ENCODE measurements around the gene PRMT6. TPM values are rescaled to one million over a fixed set of nuclear protein-coding genes. Genes with fewer than 3 reads are reported as not detected.
"Not testable (repeated sequence)": the region's sequence is repeated elsewhere in the genome, so short reads cannot be mapped to it uniquely, and the experiment has no call there.

The PRMT6 gene
- total and polyA plus RNA-seq, 11 donors: 2.8 to 9.0 (median 4.2) TPM

- intact Hi-C loops (cut with DNase I): loop anchor here in 1 of 10 donors (5.0 kb wide), 1 partner anchor 45 kb away; no protein-coding TSS in a partner anchor
- DNase-seq: no peak
- H3K36me3 ChIP-seq: no peaks in the 10 kb centered on the region
- H3K4me3 ChIP-seq: no peak overlapping the region
- no peaks in the 10 kb centered on the region for H3K9me3 ChIP-seq
- ATAC-seq: no peak
- H3K27me3 ChIP-seq: no peaks in the 10 kb centered on the region
- no peak overlapping the region for H3K27ac ChIP-seq
- WGBS, 4 donors: 76 to 81% (median 79%) methylated on average over 5 of the region's 5 CpGs
- no peaks in the 10 kb centered on the region for H3K4me1 ChIP-seq
- TF ChIP-seq, protein P1, sequence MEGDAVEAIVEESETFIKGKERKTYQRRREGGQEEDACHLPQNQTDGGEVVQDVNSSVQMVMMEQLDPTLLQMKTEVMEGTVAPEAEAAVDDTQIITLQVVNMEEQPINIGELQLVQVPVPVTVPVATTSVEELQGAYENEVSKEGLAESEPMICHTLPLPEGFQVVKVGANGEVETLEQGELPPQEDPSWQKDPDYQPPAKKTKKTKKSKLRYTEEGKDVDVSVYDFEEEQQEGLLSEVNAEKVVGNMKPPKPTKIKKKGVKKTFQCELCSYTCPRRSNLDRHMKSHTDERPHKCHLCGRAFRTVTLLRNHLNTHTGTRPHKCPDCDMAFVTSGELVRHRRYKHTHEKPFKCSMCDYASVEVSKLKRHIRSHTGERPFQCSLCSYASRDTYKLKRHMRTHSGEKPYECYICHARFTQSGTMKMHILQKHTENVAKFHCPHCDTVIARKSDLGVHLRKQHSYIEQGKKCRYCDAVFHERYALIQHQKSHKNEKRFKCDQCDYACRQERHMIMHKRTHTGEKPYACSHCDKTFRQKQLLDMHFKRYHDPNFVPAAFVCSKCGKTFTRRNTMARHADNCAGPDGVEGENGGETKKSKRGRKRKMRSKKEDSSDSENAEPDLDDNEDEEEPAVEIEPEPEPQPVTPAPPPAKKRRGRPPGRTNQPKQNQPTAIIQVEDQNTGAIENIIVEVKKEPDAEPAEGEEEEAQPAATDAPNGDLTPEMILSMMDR (IDR thresholded peaks at IDR 0.05): no peak
- TF ChIP-seq POLR2A (IDR thresholded peaks at IDR 0.05): no peak
These were observed 20.4 kb downstream of the PRMT6 start for GRCh38 chr1:107076841-107077240.

- WGBS, 4 donors: 20 to 42% (median 31%) methylated on average over 1 of the region's 1 CpG
- intact Hi-C loops (cut with DNase I): loop anchor here in 1 of 10 donors (5.0 kb wide), 1 partner anchor 47 kb away; no protein-coding TSS in a partner anchor
- ATAC-seq (no peak), DNase-seq (no peak)
- Histone ChIP-seq H3K36me3 (no peaks in the 10 kb centered on the region), H3K27ac (no peak overlapping the region), H3K4me3 (no peak overlapping the region), H3K9me3 (peaks cover 0 to 12% (median 0%) of the 10 kb centered on the region in 12 donors), H3K4me1 (no peaks in the 10 kb centered on the region), H3K27me3 (no peaks in the 10 kb centered on the region)
- TF ChIP-seq, protein P1 (IDR thresholded peaks at IDR 0.05): no peak
- no peak for TF ChIP-seq POLR2A (IDR thresholded peaks at IDR 0.05)
These were observed 22.8 kb downstream of the PRMT6 start for GRCh38 chr1:107079249-107079648.

DNA sequence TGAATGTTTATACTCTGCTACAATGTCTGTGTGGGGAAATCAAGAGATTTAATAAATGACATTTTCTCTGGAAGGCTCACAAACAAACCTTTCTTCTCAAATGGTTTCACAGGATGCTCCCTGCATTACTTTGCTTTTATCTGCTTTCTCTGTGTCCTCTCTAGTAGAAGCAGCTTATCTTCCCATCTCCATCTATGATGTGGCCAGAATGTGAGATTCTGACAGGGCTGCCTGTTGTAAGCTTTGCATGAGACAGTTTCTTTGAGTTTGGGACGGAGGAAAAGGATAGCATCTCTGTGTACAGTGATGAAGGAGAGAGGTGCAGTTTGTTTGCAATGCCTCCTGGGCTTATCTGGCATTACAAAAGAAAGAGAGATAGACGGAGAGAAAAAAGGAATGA lies 24.6 kb downstream of the PRMT6 start:
- ATAC-seq: no peak
- Histone ChIP-seq H3K36me3 (no peaks in the 10 kb centered on the region), H3K4me1 (no peaks in the 10 kb centered on the region), H3K9me3 (peaks cover 0 to 31% (median under 1%) of the 10 kb centered on the region in 12 donors), H3K4me3 (no peak overlapping the region), H3K27ac (no peak overlapping the region), H3K27me3 (no peaks in the 10 kb centered on the region)
- DNase-seq: no peak
- no peak for TF ChIP-seq POLR2A (IDR thresholded peaks at IDR 0.05)
- TF ChIP-seq, protein P1 (IDR thresholded peaks at IDR 0.05): no peak
- intact Hi-C loops (cut with DNase I): no loop called here
- WGBS, 4 donors: 52 to 62% (median 58%) methylated on average over 2 of the region's 2 CpGs

- WGBS, 4 donors: 83 to 92% (median 88%) methylated on average over 1 of the region's 1 CpG
- Histone ChIP-seq H3K9me3 (peaks cover 0 to under 1% (median 0%) of the 10 kb centered on the region in 12 donors), H3K4me3 (no peak overlapping the region), H3K36me3 (no peaks in the 10 kb centered on the region), H3K27me3 (no peaks in the 10 kb centered on the region), H3K27ac (no peak overlapping the region), H3K4me1 (no peaks in the 10 kb centered on the region)
- no peak for DNase-seq
- no peak for TF ChIP-seq POLR2A (IDR thresholded peaks at IDR 0.05)
- TF ChIP-seq, protein P1 (IDR thresholded peaks at IDR 0.05): no peak
- intact Hi-C loops (cut with DNase I): no loop called here
- no peak for ATAC-seq
These were observed 34.9 kb downstream of the PRMT6 start for GRCh38 chr1:107091418-107091817.

DNA sequence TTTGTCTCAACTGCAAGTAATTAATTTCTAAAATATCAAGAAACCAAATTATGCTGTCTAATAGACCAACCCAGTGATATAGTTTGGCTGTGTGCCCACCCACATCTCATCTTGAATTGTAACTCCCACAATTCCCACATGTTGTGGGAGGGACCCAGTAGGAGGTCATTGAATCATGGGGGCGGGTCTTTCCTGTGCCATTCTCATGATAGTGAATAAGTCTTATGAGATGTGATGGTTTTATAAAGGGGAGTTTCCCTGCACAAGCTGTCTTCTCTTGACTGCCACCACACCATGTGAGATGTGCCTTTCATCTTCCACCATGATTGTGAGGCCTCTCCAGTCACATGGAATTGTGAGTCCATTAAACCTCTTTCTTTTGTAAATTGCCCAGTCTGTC lies 36.9 kb downstream of the PRMT6 start:
- H3K4me3 ChIP-seq; intact Hi-C loops (cut with DNase I); H3K36me3 ChIP-seq; DNase-seq; ATAC-seq; H3K9me3 ChIP-seq; H3K4me1 ChIP-seq; H3K27me3 ChIP-seq; H3K27ac ChIP-seq: not testable (repeated sequence)
- WGBS, 4 donors: 67 to 83% (median 77%) methylated on average over 1 of the region's 1 CpG
